Right atrium auricular region (tissue), 2 donors: ENCODE measurements around the gene PAK1IP1. TPM values are rescaled to one million over a fixed set of nuclear protein-coding genes. Genes with fewer than 3 reads are reported as not detected.
"Not testable (repeated sequence)": the region's sequence is repeated elsewhere in the genome, so short reads cannot be mapped to it uniquely, and the experiment has no call there.

Experiments
- DNase-seq: peaks from one replicate; pipeline ENCODE4 v3.0.0-alpha.2; 2019; ENCODE audit warnings: low spot score
- H3K27ac ChIP-seq, 2 donors: fragments of 200-600 bp; sonication (generic); 1 replicate in 1 of 2; 2 replicates in 1 of 2; pipeline ENCODE4 v1.5.1; 2016 to 2019
- H3K27me3 ChIP-seq, 2 donors: fragments of 200-600 bp; sonication (generic); one replicate each; pipeline versions ENCODE4 v1.5.1 to v1.6.0; 2017 to 2019
- H3K36me3 ChIP-seq: fragments of 200-600 bp; sonication (generic); one replicate; pipeline ENCODE4 v1.5.1; 2016
- H3K4me1 ChIP-seq, 2 donors: fragments of 200-600 bp; sonication (generic); one replicate each; pipeline versions ENCODE4 v1.5.1 to v1.6.0; 2017 to 2019
- H3K4me3 ChIP-seq, 2 donors: fragments of 200-600 bp; sonication (generic); 1 replicate in 1 of 2; 2 replicates in 1 of 2; pipeline ENCODE4 v1.5.1; 2017 to 2019; ENCODE audit warnings: mild to moderate bottlenecking in 1 of 2, moderate library complexity in 1 of 2
- H3K9me3 ChIP-seq, 2 donors: fragments of 200-600 bp; sonication (generic); one replicate each; pipeline ENCODE4 v1.5.1; 2019
- total RNA-seq, 2 donors: library from RNA; depleted of rRNA; stranded (reverse); fragments of >200 nt; gene quantifications; one replicate each; pipeline ENCODE4 v1.1.0, GENCODE V29; 2016
- TF ChIP-seq, protein P1 (sequence below), 2 donors: fragments of 200-600 bp; sonication (generic); IDR thresholded peaks; one replicate each; pipeline ENCODE4 v1.5.1; 2019; ENCODE audit warnings: antibody characterized with exemption in 2 of 2

Gene PAK1IP1
- total RNA-seq, 2 donors from 2014 or later: 9.0 to 10.4 TPM

DNA sequence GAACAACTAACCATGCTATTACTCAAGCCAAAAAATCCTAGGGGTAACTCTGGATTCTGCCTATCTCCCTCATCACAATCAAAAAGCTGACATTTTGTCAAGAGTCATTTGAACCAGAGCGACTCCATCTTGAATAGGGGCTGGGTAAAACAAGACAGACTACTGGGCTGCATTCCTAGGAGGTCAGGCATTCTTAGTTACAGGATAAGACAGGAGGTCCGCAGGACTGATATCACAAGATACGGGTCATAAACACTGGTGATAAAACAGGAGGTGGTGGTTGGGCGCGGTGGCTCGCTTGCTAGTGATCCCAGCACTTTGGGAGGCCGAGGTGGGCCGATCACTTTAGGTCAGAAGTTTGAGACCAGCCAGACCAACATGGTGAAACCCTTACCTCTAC is 32.6 kb upstream of the PAK1IP1 start:
- DNase-seq: no peak
- Histone ChIP-seq H3K27ac (no peak overlapping the region), H3K27me3 (no peaks in the 10 kb centered on the region), H3K9me3 (no peaks in the 10 kb centered on the region), H3K4me1 (no peaks in the 10 kb centered on the region), H3K36me3 (no peaks in the 10 kb centered on the region), H3K4me3 (no peak overlapping the region)
- TF ChIP-seq, protein P1, sequence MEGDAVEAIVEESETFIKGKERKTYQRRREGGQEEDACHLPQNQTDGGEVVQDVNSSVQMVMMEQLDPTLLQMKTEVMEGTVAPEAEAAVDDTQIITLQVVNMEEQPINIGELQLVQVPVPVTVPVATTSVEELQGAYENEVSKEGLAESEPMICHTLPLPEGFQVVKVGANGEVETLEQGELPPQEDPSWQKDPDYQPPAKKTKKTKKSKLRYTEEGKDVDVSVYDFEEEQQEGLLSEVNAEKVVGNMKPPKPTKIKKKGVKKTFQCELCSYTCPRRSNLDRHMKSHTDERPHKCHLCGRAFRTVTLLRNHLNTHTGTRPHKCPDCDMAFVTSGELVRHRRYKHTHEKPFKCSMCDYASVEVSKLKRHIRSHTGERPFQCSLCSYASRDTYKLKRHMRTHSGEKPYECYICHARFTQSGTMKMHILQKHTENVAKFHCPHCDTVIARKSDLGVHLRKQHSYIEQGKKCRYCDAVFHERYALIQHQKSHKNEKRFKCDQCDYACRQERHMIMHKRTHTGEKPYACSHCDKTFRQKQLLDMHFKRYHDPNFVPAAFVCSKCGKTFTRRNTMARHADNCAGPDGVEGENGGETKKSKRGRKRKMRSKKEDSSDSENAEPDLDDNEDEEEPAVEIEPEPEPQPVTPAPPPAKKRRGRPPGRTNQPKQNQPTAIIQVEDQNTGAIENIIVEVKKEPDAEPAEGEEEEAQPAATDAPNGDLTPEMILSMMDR (IDR thresholded peaks at IDR 0.05): no peak

DNA sequence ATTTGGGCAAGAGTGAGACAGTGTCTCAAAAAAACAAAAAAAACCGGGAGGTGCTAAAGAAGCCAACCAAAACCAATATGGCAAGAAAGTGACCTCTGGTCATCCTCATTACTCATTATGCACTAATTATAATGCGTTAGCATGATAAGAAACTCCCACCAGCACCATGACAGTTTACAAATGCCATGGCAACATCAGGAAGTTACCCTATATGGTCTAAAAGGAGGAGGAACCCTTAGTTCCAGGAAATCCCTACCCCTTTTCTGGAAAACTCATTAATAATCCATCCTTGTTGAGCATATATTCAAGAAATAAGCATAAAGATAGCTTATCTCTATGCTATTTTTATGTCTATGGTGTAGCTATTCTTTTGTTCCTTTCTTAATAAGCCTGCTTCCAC is 32.0 kb upstream of the PAK1IP1 start:
- H3K4me1 ChIP-seq: no peaks in the 10 kb centered on the region
- DNase-seq: no peak
- TF ChIP-seq, protein P1 (IDR thresholded peaks at IDR 0.05): no peak
- H3K9me3 ChIP-seq: no peaks in the 10 kb centered on the region
- no peaks in the 10 kb centered on the region for H3K36me3 ChIP-seq
- no peaks in the 10 kb centered on the region for H3K27me3 ChIP-seq
- H3K4me3 ChIP-seq: no peak overlapping the region
- H3K27ac ChIP-seq: no peak overlapping the region

DNA sequence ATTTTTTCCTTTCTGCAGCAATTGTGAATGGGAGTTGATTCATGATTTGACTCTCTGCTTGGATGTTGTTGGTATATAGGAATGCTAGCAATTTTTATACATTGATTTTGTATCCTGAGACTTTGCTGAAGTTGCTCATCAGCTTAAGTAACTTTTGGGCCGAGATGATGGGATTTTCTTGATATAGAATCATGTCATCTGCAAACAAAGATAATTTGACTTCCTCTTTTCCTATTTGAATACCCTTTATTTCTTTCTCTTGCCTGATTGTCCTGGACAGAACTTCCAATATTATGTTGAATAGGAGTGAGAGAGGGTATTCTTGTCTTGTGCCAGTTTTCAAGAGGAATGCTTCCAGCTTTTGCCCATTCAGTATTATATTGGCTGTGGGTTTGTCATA is 29.2 kb upstream of the PAK1IP1 start:
- not testable (repeated sequence) for H3K4me1 ChIP-seq, H3K27ac ChIP-seq, DNase-seq, H3K27me3 ChIP-seq, H3K9me3 ChIP-seq, H3K36me3 ChIP-seq, H3K4me3 ChIP-seq

DNA sequence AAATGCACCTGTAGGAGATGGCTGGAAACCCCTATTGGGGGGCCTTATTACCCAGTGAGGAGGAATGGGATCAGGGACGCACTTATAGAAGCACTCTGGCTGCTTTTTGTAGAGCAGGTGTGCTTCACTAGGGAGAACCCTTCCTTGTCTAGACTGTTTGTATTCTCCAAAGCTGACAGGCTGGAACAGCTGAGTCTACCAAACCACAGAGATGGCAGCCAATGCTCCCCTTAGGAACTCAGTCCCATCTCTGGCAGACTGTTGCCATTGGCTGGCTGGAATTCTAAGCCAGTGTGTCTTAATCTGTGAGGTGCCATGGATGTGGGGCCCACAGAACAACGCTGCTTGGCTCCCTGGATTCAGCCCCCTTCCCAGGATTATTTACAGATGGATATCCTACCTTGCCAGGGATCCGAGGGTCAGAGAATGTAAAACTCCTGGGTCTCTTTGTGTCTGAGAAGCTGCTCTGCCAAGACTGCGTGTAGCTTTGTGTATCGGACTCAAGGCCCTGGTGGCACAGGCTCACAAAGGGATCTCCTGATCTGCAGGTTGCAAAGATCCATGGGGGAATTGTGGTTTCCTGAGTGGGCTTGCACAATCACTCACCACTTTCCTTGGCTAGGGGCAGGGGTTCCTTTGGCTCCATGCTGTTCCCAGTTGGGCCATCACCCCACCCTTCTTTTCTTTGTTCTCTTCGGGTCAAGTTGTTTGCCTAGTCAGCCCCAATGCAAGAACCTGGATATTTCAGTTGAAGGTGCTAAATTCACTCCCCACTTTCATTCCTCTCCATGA is 26.4 kb upstream of the PAK1IP1 start:
- H3K36me3 ChIP-seq: no peaks in the 10 kb centered on the region
- TF ChIP-seq, protein P1 (IDR thresholded peaks at IDR 0.05): no peak
- no peak overlapping the region for H3K4me3 ChIP-seq
- no peaks in the 10 kb centered on the region for H3K27me3 ChIP-seq
- DNase-seq: no peak
- H3K9me3 ChIP-seq: no peaks in the 10 kb centered on the region
- no peak overlapping the region for H3K27ac ChIP-seq
- H3K4me1 ChIP-seq: no peaks in the 10 kb centered on the region

DNA sequence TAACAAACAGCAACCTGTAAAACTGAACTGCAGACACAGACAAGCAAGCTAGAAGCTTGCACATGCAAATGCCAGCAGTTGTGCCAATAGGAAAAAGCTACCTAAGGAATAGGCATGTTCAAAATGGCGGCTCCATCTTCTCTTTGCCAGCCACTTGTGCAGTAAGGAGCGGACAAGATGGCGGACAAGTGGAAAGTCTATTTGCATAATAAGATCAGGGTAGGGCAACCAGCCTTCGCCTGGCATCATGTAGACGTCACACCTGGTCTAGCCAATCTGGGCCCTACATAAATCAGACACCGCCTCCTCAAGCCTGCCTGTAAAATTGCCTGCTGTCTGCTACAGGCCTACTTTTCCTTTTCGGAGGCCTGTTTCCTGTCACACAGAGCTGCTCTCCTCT is 18.4 kb upstream of the PAK1IP1 start:
- H3K4me3 ChIP-seq: no peak overlapping the region
- H3K27ac ChIP-seq: no peak overlapping the region
- H3K36me3 ChIP-seq: no peaks in the 10 kb centered on the region
- no peak for DNase-seq
- H3K9me3 ChIP-seq: no peaks in the 10 kb centered on the region
- H3K4me1 ChIP-seq: no peaks in the 10 kb centered on the region
- TF ChIP-seq, protein P1 (IDR thresholded peaks at IDR 0.05): no peak
- no peaks in the 10 kb centered on the region for H3K27me3 ChIP-seq

DNA sequence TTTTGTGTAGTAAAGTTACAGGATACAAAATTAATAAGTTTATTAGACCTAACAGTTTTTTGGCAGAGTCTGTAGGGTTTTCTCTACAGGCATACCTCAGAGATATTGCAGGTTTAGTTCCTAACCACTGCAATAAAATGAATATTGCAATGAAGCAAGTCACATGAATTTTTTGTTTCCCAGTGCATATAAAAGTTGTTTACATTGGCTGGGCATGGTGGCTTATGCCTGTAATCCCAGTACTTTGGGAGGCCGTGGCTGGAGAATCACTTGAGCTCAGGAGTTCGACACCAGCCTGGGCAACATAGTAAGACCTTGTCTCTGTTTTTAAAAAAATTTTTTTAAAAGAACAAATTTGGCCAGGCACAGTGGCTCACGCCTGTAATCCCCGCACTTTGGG is 16.3 kb upstream of the PAK1IP1 start:
- TF ChIP-seq, protein P1 (IDR thresholded peaks at IDR 0.05): no peak
- no peaks in the 10 kb centered on the region for H3K27me3 ChIP-seq
- H3K9me3 ChIP-seq: no peaks in the 10 kb centered on the region
- no peak for DNase-seq
- no peaks in the 10 kb centered on the region for H3K4me1 ChIP-seq
- H3K4me3 ChIP-seq: no peak overlapping the region
- H3K36me3 ChIP-seq: no peaks in the 10 kb centered on the region
- H3K27ac ChIP-seq: no peak overlapping the region
